Measurements from ENCODE around the gene ATP1B3. TPM values are rescaled to one million over a fixed set of nuclear protein-coding genes. Genes with fewer than 3 reads are reported as not detected.

Gene ATP1B3
- total and polyA plus RNA-seq, 4 donors = 6.8 to 30.2 (median 11.3) TPM

DNA sequence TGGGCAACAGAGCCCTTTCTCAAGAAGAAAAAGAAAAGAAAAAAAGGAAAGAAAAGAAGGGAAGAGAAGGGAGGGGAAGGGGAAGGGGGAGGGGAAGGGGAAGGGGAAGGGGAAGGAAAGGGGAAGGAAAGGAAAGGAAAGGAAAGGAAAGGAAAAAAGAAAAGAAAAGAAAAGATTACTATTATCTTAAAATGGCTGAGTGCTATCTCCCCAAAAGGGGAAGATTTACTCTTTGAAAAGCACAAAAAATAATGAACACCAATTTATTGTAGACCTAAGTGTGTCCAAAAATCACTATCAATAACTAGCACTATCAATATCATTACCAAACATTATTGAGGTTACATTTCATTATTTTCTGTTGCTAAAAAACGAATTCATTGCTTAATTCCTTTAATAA is 89.0 kb downstream of the ATP1B3 start (continued):
- TF ChIP-seq, protein P1, sequence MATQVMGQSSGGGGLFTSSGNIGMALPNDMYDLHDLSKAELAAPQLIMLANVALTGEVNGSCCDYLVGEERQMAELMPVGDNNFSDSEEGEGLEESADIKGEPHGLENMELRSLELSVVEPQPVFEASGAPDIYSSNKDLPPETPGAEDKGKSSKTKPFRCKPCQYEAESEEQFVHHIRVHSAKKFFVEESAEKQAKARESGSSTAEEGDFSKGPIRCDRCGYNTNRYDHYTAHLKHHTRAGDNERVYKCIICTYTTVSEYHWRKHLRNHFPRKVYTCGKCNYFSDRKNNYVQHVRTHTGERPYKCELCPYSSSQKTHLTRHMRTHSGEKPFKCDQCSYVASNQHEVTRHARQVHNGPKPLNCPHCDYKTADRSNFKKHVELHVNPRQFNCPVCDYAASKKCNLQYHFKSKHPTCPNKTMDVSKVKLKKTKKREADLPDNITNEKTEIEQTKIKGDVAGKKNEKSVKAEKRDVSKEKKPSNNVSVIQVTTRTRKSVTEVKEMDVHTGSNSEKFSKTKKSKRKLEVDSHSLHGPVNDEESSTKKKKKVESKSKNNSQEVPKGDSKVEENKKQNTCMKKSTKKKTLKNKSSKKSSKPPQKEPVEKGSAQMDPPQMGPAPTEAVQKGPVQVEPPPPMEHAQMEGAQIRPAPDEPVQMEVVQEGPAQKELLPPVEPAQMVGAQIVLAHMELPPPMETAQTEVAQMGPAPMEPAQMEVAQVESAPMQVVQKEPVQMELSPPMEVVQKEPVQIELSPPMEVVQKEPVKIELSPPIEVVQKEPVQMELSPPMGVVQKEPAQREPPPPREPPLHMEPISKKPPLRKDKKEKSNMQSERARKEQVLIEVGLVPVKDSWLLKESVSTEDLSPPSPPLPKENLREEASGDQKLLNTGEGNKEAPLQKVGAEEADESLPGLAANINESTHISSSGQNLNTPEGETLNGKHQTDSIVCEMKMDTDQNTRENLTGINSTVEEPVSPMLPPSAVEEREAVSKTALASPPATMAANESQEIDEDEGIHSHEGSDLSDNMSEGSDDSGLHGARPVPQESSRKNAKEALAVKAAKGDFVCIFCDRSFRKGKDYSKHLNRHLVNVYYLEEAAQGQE (IDR thresholded peaks at IDR 0.05) = no peak
- TF ChIP-seq, protein P2, sequence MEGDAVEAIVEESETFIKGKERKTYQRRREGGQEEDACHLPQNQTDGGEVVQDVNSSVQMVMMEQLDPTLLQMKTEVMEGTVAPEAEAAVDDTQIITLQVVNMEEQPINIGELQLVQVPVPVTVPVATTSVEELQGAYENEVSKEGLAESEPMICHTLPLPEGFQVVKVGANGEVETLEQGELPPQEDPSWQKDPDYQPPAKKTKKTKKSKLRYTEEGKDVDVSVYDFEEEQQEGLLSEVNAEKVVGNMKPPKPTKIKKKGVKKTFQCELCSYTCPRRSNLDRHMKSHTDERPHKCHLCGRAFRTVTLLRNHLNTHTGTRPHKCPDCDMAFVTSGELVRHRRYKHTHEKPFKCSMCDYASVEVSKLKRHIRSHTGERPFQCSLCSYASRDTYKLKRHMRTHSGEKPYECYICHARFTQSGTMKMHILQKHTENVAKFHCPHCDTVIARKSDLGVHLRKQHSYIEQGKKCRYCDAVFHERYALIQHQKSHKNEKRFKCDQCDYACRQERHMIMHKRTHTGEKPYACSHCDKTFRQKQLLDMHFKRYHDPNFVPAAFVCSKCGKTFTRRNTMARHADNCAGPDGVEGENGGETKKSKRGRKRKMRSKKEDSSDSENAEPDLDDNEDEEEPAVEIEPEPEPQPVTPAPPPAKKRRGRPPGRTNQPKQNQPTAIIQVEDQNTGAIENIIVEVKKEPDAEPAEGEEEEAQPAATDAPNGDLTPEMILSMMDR (IDR thresholded peaks at IDR 0.05; ENCODE audit: low read depth, low read length, missing input control) = no peak

DNA sequence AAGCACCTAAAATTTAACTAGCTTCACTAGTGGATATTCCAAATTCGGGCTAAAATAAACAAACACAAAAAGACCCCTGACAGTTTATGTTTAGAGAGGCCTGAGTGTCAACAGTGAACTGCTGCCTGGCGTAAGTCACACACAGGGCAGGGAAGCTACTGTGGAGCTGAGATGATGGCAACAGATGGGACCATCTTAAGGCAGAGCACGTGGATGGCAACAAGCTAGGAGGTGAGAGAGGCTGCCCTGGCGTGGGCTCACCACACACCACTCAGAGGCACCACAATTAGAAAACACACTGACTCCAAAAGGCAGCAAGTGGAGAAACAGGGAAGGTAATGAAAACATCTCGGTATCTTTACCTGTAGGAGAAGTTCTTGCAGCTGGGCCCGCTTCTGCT is 93.3 kb downstream of the ATP1B3 start:
- 84% methylated on average over 6 of the region's 6 CpGs for WGBS
- peaks cover 0 to 3% (median 1%) of the 10 kb centered on the region in 4 donors for H3K36me3 ChIP-seq (ENCODE audit: control insufficient read depth in 4 of 4, insufficient read depth in 3 of 4, low read depth in 1 of 4, low read length in 3 of 4)
- peaks cover 0 to 2% (median 0%) of the 10 kb centered on the region in 4 donors for H3K4me1 ChIP-seq (ENCODE audit: control insufficient read depth in 4 of 4, insufficient read depth in 4 of 4, low read length in 3 of 4)
- H3K27me3 ChIP-seq (ENCODE audit: control insufficient read depth in 4 of 4, insufficient read depth in 4 of 4, low read length in 3 of 4) = no peaks in the 10 kb centered on the region
- no peak overlapping the region for H3K9ac ChIP-seq (ENCODE audit: low read depth in 1 of 2, low read length in 2 of 2)
- DNase-seq (ENCODE audit: low spot score) = no peak
- H3K9me3 ChIP-seq (ENCODE audit: control insufficient read depth in 4 of 4, low read length in 3 of 4) = no peaks in the 10 kb centered on the region
- no peak overlapping the region for H3K27ac ChIP-seq (ENCODE audit: low read depth in 1 of 2, low read length in 2 of 2)
- no peak overlapping the region for H3K4me3 ChIP-seq (ENCODE audit: low read depth in 1 of 3, low read length in 3 of 3)
- TF ChIP-seq NR2F2 (IDR thresholded peaks at IDR 0.05) = no peak
- TF ChIP-seq GABPA (IDR thresholded peaks at IDR 0.05 in 1 of 2, conservative IDR thresholded peaks at IDR 0.05 in 1 of 2) = no peak
- TF ChIP-seq HNF4G (IDR thresholded peaks at IDR 0.05) = no peak
- TF ChIP-seq TAF1 (conservative IDR thresholded peaks at IDR 0.05) = no peak
- TF ChIP-seq RAD21 (IDR thresholded peaks at IDR 0.05) = no peak
- no peak for TF ChIP-seq JUND (IDR thresholded peaks at IDR 0.05)
- TF ChIP-seq SP1 (IDR thresholded peaks at IDR 0.05) = no peak
- TF ChIP-seq FOXA2 (IDR thresholded peaks at IDR 0.05) = no peak
- TF ChIP-seq, protein P3, sequence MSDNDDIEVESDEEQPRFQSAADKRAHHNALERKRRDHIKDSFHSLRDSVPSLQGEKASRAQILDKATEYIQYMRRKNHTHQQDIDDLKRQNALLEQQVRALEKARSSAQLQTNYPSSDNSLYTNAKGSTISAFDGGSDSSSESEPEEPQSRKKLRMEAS (IDR thresholded peaks at IDR 0.05) = no peak
- TF ChIP-seq, protein P4, sequence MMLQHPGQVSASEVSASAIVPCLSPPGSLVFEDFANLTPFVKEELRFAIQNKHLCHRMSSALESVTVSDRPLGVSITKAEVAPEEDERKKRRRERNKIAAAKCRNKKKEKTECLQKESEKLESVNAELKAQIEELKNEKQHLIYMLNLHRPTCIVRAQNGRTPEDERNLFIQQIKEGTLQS (IDR thresholded peaks at IDR 0.05) = no peak
- TF ChIP-seq, protein P1 (IDR thresholded peaks at IDR 0.05) = no peak
- no peak for TF ChIP-seq FOXA1 (IDR thresholded peaks at IDR 0.05)
- TF ChIP-seq, protein P2 (IDR thresholded peaks at IDR 0.05; ENCODE audit: low read depth, low read length, missing input control) = no peak
- TF ChIP-seq EGR1 (IDR thresholded peaks at IDR 0.05; ENCODE audit: low read depth in 2 of 2) = no peak
- no peak for TF ChIP-seq HNF4A (conservative IDR thresholded peaks at IDR 0.05)
- TF ChIP-seq RXRA (IDR thresholded peaks at IDR 0.05) = no peak
- TF ChIP-seq, protein P5, sequence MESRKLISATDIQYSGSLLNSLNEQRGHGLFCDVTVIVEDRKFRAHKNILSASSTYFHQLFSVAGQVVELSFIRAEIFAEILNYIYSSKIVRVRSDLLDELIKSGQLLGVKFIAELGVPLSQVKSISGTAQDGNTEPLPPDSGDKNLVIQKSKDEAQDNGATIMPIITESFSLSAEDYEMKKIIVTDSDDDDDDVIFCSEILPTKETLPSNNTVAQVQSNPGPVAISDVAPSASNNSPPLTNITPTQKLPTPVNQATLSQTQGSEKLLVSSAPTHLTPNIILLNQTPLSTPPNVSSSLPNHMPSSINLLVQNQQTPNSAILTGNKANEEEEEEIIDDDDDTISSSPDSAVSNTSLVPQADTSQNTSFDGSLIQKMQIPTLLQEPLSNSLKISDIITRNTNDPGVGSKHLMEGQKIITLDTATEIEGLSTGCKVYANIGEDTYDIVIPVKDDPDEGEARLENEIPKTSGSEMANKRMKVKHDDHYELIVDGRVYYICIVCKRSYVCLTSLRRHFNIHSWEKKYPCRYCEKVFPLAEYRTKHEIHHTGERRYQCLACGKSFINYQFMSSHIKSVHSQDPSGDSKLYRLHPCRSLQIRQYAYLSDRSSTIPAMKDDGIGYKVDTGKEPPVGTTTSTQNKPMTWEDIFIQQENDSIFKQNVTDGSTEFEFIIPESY (IDR thresholded peaks at IDR 0.05) = no peak
- no peak for TF ChIP-seq YY1 (IDR thresholded peaks at IDR 0.05)

Measured in liver (tissue), 9 donors.